Right lobe of liver (tissue), 4 donors: Measurements from ENCODE around the gene S100PBP.

ENCODE experiments used
- POLR2A ChIP-seq: fragments of 450-650 bp; IDR thresholded peaks from one replicate; pipeline ENCODE4 v1.6.1; 2017; ENCODE audit warnings: antibody characterized with exemption, mild to moderate bottlenecking
- TF ChIP-seq, protein P1 (sequence below), 4 donors: fragments of 200-600 bp in 3 of 4; fragments of 450-650 bp in 1 of 4; IDR thresholded peaks; one replicate each; pipeline versions ENCODE4 v1.5.1 to v1.8.0; 2016 to 2022; ENCODE audit warnings: antibody characterized with exemption in 4 of 4, mild to moderate bottlenecking in 2 of 4
- donor health status: DM: no; HTN: no; CAD: no.
- donor health status: DM: no; HTN: no; CAD: no.
- donor health status: DM: no; HTN: yes; CAD: no.

DNA sequence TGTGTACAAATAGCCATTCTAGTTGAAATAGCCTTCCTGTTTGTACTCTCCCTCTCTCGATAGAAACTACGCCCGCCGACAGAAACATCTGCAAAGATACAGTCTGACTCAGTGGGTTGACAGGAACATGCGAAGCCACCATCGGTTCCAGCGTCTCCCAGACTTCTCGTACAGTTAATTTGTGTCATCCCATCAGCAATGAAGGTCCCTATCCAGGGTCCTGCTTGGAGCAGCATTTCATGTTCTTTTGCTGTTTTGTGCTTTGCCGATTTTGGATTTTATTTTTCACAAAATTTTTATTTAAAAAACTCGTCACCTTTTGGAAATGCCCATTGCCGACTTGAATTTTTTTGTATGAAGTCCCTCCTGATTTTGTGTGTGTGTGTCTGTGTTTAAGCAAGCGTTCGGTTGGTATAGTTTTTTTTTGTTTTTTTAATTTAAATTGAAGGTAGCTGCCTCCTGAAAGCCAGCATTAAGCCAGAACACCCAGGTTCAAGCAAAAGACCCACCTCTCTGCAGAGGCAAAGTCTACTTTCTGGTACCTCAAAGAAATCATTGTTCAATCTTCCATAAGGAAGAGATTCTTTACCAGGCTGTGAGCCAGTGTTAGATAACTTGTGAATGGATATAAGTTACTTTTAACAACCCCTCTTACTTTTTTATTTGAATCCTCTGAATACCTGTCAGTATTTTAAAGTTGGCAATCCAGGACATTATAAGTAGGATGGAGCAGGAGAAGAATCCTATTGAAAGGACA lies 38.6 kb downstream of the S100PBP start:
- TF ChIP-seq, protein P1, sequence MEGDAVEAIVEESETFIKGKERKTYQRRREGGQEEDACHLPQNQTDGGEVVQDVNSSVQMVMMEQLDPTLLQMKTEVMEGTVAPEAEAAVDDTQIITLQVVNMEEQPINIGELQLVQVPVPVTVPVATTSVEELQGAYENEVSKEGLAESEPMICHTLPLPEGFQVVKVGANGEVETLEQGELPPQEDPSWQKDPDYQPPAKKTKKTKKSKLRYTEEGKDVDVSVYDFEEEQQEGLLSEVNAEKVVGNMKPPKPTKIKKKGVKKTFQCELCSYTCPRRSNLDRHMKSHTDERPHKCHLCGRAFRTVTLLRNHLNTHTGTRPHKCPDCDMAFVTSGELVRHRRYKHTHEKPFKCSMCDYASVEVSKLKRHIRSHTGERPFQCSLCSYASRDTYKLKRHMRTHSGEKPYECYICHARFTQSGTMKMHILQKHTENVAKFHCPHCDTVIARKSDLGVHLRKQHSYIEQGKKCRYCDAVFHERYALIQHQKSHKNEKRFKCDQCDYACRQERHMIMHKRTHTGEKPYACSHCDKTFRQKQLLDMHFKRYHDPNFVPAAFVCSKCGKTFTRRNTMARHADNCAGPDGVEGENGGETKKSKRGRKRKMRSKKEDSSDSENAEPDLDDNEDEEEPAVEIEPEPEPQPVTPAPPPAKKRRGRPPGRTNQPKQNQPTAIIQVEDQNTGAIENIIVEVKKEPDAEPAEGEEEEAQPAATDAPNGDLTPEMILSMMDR (IDR thresholded peaks at IDR 0.05): no peak
- TF ChIP-seq POLR2A: no peak
